DND-41 (cell line): ENCODE data around the gene CDH2.

Experiments
- ATAC-seq: fragments of 200-7000 bp; cut with Tn5 transposase; 3 replicates; pipeline ENCODE4 v1.9.1; 2021; ENCODE audit warnings: low read depth; ENCODE audit not compliant: insufficient read depth
- DNase-seq: peaks from one replicate; pipeline ENCODE4 v3.0.0-alpha.2; 2020
- H2AFZ ChIP-seq: 2 replicates; pipeline ENCODE4 v1.6.0; 2012; ENCODE audit warnings: low read depth, low read length
- H3K27ac ChIP-seq: 2 replicates; pipeline ENCODE4 v1.5.1; 2012; ENCODE audit warnings: low read length, inconsistent platforms
- H3K27me3 ChIP-seq: fragments of 200-600 bp; sonication (generic); 2 replicates; pipeline ENCODE4 v1.6.0; 2012; ENCODE audit warnings: low read length, mild to moderate bottlenecking, inconsistent platforms; ENCODE audit not compliant: insufficient read depth, poor library complexity
- H3K36me3 ChIP-seq: 2 replicates; pipeline ENCODE4 v1.5.1; 2012; ENCODE audit warnings: low read length, inconsistent platforms; ENCODE audit not compliant: insufficient read depth
- H3K4me1 ChIP-seq: 2 replicates; pipeline ENCODE4 v1.5.1; 2012; ENCODE audit warnings: mild to moderate bottlenecking, low read length; ENCODE audit not compliant: insufficient read depth
- H3K4me2 ChIP-seq: 2 replicates; pipeline ENCODE4 v1.6.0; 2012; ENCODE audit warnings: mild to moderate bottlenecking, moderate library complexity, low read length, inconsistent platforms; ENCODE audit not compliant: insufficient read depth
- H3K4me3 ChIP-seq, 2 experiments: fragments of 200-600 bp in 1 of 2; shearing (Covaris generic) in 1 of 2; 2 replicates each; pipeline ENCODE4 v1.5.1; 2012 to 2016; ENCODE audit warnings: inconsistent platforms in 2 of 2, low read length in 2 of 2, mild to moderate bottlenecking in 2 of 2, low read depth in 1 of 2, moderate library complexity in 1 of 2
- H3K79me2 ChIP-seq: 2 replicates; pipeline ENCODE4 v1.6.0; 2012; ENCODE audit warnings: low read length, inconsistent platforms; ENCODE audit not compliant: insufficient read depth
- H3K9ac ChIP-seq: 2 replicates; pipeline ENCODE4 v1.6.0; 2012; ENCODE audit warnings: low read depth, mild to moderate bottlenecking, inconsistent platforms, low read length, moderate library complexity
- H3K9me3 ChIP-seq: 2 replicates; pipeline ENCODE4 v1.5.1; 2012; ENCODE audit warnings: low read length, moderate library complexity, mild to moderate bottlenecking, inconsistent platforms; ENCODE audit not compliant: insufficient read depth, severe bottlenecking
- H4K20me1 ChIP-seq: 2 replicates; pipeline ENCODE4 v1.6.0; 2012; ENCODE audit warnings: low read length; ENCODE audit not compliant: insufficient read depth
- EZH2 ChIP-seq: IDR thresholded peaks from 3 replicates; pipeline ENCODE4 v1.6.1; 2012; ENCODE audit warnings: borderline replicate concordance, low read depth, mild to moderate bottlenecking, moderate library complexity, low read length, inconsistent platforms; ENCODE audit not compliant: severe bottlenecking
- TF ChIP-seq, protein P1 (sequence below): IDR thresholded peaks from 2 replicates; pipeline ENCODE4 v1.5.1; 2012; ENCODE audit warnings: borderline replicate concordance, low read length, moderate library complexity, mild to moderate bottlenecking; ENCODE audit not compliant: poor library complexity, severe bottlenecking; ENCODE audit errors: extremely low read depth

Gene CDH2

DNA sequence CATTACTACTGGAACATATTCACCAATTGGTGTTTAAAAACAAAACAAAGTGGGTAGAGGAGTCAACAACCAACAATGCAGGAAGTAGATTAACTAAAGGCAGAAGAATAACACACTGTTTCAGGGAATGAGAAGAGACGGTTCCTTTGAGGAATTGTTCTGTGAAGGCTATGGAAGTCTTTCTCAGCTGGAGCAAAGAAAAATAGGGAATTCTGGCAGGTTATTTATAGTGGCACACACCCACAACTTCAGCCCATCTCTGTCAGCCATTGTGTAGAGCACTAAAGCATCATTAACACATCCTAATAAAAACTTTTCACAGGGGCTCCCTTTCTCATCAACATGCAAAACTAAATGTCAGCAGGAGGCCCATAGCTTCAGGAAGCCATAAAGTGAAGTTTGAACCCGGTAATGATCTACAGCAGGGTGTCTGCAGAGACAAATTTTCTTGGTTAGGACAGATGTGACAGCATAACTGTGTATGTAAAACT, 113.6 kb downstream of the CDH2 start:
- Histone ChIP-seq H3K4me1 (no peaks in the 10 kb centered on the region), H3K9me3 (no peaks in the 10 kb centered on the region), H3K36me3 (no peaks in the 10 kb centered on the region), H4K20me1 (no peaks in the 10 kb centered on the region), H3K79me2 (no peaks in the 10 kb centered on the region; the same call in 1 of the 2 replicates), H3K4me3 (no peak overlapping the region), H3K4me2 (no peak overlapping the region), H2AFZ (no peak overlapping the region), H3K9ac (no peak overlapping the region), H3K27me3 (no peaks in the 10 kb centered on the region), H3K27ac (no peak overlapping the region)
- DNase-seq, result no peak
- ATAC-seq, result no peak
- TF ChIP-seq, protein P1, sequence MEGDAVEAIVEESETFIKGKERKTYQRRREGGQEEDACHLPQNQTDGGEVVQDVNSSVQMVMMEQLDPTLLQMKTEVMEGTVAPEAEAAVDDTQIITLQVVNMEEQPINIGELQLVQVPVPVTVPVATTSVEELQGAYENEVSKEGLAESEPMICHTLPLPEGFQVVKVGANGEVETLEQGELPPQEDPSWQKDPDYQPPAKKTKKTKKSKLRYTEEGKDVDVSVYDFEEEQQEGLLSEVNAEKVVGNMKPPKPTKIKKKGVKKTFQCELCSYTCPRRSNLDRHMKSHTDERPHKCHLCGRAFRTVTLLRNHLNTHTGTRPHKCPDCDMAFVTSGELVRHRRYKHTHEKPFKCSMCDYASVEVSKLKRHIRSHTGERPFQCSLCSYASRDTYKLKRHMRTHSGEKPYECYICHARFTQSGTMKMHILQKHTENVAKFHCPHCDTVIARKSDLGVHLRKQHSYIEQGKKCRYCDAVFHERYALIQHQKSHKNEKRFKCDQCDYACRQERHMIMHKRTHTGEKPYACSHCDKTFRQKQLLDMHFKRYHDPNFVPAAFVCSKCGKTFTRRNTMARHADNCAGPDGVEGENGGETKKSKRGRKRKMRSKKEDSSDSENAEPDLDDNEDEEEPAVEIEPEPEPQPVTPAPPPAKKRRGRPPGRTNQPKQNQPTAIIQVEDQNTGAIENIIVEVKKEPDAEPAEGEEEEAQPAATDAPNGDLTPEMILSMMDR, result no peak
- no peak for TF ChIP-seq EZH2

DNA sequence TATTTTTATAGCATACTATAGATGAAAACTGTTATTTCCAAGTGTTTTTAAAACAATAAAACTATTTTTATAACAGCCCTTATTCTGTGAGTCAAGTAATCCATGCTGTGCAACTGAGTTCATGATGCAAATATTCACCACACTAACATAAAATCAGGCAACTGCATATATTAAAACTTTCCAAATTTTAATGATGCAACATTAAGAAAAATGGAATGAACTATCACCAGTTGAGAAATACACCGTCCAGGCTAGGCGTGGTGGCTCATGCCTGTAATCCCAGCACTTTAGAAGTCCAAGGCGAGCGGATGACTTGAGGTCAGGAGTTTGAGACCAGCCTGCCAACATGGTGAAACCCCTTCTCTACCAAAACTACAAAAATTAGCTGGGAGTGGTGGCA, 114.5 kb downstream of the CDH2 start:
- Histone ChIP-seq H3K9me3 (no peaks in the 10 kb centered on the region), H3K9ac (no peak overlapping the region), H3K4me3 (no peak overlapping the region), H3K27me3 (no peaks in the 10 kb centered on the region), H3K79me2 (no peaks in the 10 kb centered on the region; the same call in 1 of the 2 replicates), H4K20me1 (no peaks in the 10 kb centered on the region), H3K27ac (no peak overlapping the region), H3K4me1 (no peaks in the 10 kb centered on the region), H2AFZ (no peak overlapping the region), H3K36me3 (no peaks in the 10 kb centered on the region), H3K4me2 (no peak overlapping the region)
- DNase-seq (no peak), ATAC-seq (no peak)
- TF ChIP-seq, protein P1, result no peak
- TF ChIP-seq EZH2, result no peak

- H3K9ac ChIP-seq, result no peak overlapping the region
- ATAC-seq (no peak), DNase-seq (no peak)
- H3K27ac ChIP-seq, result no peak overlapping the region
- H3K79me2 ChIP-seq, result no peaks in the 10 kb centered on the region; the same call in 1 of the 2 replicates
- H3K27me3 ChIP-seq, result no peaks in the 10 kb centered on the region
- no peaks in the 10 kb centered on the region for H4K20me1 ChIP-seq
- no peak overlapping the region for H3K4me3 ChIP-seq
- no peak overlapping the region for H2AFZ ChIP-seq
- no peak overlapping the region for H3K4me2 ChIP-seq
- no peaks in the 10 kb centered on the region for H3K9me3 ChIP-seq
- no peak for TF ChIP-seq EZH2
- TF ChIP-seq, protein P1, result no peak
- no peaks in the 10 kb centered on the region for H3K36me3 ChIP-seq
- H3K4me1 ChIP-seq, result no peaks in the 10 kb centered on the region
These were observed 117.1 kb downstream of the CDH2 start for GRCh38 chr18:28059861-28060260.

GRCh38 chr18:28050545-28050944, 126.4 kb downstream of the CDH2 start:
- no peak overlapping the region for H3K4me2 ChIP-seq
- H3K9me3 ChIP-seq, result no peaks in the 10 kb centered on the region
- no peaks in the 10 kb centered on the region for H3K36me3 ChIP-seq
- H4K20me1 ChIP-seq, result no peaks in the 10 kb centered on the region
- DNase-seq (no peak), ATAC-seq (no peak)
- H3K4me3 ChIP-seq, result no peak overlapping the region
- H3K27me3 ChIP-seq, result no peaks in the 10 kb centered on the region
- no peaks in the 10 kb centered on the region for H3K79me2 ChIP-seq
- H3K27ac ChIP-seq, result no peak overlapping the region
- TF ChIP-seq, protein P1, result no peak
- no peak for TF ChIP-seq EZH2
- no peaks in the 10 kb centered on the region for H3K4me1 ChIP-seq
- no peak overlapping the region for H3K9ac ChIP-seq
- no peak overlapping the region for H2AFZ ChIP-seq
